ENCODE data around the gene MAP4K5.
A peak's percentile ranks its signal among the peaks of the same experiment; 100 is the strongest.

Gene MAP4K5

GRCh38 chr14:50398189-50398580, 134.2 kb downstream of the MAP4K5 start:
- DNase-seq, result no peak

DNA sequence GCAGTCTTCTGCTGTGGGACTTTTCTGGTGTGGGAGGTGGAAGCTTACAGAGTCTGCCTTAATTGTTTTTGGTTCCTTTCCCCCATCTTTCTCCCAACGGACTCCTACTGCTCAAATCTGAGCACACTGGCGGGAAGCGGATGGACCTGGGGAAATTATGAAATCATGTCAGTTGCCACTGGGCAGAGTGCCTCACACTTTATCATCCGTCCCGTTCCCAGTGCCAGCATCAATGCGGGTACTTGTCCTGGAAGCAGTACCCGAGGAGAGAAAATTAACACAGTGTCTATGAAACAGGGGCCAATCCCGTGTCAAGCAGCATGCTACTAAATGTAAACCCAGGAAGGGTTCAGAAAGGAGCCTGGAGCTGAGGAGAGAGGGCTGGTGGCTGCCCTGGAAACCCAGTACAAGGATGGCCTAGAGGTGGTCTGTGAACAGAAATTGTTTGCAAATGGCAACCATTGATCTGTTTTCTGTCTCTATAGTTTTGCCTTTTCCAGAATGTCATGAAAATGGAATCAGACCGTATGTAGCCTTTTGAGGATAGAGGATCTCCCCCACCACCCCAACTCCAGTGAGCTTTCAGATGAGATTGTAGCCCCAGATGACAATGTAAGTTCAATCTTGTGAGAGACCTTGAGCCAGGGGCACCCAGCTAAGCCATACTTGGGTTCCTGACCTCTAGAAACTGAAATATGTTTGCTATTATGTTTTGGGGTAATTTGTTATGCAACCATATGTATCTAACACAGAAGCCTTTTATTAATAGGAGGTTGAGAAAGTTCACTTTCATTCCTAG, 134.8 kb downstream of the MAP4K5 start:
- DNase-seq, result peak; percentile 57

DNA sequence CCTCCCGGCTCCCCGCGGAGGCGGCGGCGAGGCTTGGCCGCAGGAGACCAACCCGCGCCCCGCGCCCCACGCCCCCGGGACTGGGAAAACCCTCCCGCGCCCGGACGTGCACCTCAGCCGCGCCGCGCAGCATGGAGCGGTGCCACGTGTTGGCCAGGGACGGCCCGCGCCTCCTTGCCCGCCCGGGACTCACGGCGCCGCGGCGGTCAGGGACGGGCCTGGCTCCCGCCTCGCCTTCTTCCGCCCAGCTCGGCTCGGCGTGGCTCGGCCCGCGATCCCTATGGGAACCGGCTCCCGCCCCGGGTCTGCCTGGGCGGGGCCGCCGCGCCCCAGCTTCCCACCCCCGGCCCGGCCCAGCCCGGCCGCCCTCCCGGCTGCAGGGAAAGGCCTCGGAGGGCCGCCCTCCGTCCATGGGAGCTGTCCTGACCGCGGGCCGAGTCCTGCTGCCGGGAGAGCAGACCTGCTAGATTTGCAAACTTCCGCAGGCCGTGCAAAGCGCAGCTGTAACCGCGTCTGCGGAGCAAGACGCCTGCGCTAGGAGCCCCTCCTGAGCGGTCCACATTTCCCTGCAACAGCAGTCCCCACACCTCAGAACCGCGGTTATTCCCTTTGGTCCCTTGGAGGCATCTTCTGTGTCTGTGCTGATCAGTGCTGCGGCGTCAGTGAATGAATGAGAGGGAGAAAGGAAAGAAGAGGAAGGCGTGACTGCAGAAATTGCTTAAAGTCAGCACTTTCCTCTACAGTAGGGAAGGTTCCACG, 135.6 kb downstream of the MAP4K5 start, which contains the start of gene CDKL1:
Gene CDKL1 (minus strand): TSS at position 251 of the 759 bp plus-strand sequence. CDS start 1,013 bp downstream, outside the sequence.
- DNase-seq, result peak; percentile 88

DNA sequence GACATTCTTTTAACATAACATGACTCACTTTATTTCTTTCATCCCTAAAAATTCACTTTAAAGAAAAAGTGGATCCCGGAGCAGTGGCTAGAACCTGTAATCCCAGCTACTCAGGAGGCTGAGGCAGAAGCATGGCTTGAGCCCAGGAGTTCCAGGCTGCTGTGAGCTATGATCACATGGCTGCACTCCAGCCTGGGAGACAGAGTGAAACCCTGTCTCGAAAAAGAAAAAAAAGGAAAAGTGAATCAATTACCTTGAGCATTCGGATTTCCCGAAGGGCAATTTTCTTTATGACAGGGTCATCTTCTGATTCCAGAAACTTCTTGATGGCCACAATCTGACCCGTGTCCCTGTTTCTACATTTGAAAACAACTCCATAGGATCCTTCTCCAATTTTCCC, 136.9 kb downstream of the MAP4K5 start:
- DNase-seq, result peak; percentile 5

DNA sequence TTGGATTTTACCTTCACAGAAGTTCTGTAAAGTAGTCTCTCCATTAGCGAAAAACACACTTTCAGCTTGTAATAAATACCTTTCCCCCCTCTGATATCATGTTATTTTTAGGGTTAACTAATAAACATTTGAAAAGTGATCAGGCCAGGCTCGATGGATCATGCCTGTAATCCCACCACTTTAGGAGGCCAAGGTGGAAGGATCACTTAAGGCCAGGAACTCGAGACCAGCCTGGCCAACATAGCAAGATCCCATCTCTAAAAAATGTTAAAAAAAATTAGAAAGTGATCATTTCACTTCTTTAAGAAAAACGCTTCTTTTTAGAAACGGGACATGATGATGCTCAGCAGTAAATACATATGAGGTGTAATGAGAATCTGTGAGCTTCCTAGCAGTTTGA, 137.7 kb downstream of the MAP4K5 start:
- DNase-seq, result no peak

- peak; percentile 77 for DNase-seq
These were observed 142.5 kb downstream of the MAP4K5 start for GRCh38 chr14:50389668-50390441.

DNA sequence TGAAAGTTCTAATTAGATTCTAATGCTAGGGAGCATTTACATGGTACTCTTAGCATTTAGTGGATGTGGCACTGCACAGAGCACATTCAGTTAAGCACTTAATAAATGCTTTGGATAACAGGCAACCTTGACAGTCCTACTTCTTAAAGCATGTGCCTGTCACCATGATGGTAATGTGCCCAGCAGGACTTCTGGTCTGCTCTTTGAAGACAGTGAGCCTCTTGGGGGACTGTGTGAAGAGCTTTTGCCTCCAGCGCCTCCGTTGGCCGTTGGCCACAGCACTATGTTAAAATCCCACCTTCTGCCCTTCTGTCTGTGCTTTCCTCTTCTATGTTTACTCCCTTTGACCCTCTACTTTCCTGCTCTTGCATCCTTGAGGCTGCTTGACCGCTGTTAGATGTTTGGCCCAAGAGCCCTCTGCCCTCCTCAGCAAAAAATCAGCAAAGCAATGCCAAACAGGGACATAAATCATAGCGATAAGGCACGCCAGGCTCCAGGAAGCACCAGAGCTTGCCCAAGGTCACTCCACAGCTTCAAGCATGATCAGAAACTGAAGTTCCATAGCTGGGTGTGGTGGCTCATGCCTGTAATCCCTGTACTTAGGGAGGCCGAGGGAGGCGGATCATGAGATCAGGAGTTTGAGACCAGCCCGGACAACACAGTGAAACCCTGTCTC, 144.0 kb downstream of the MAP4K5 start:
- DNase-seq, result no peak

DNA sequence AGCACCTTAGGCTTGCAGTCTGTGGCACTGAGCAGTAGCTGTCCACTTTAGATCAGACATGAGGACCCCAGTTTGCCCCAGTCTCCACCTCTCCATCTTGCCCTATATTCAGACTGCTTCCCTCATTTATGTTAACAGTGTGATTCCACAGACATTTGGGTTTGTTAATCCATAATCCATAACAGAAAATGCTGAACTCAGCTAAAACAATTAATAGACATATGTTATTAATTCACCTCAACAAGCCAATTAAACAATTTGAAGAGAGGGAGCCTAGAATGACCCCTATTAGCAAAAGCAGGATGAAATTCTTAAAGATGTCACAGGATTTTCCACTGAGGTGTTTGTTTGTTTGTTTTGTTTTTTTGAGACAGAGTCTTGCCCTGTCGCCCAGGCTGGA, 144.8 kb downstream of the MAP4K5 start:
- DNase-seq, result no peak

DNA sequence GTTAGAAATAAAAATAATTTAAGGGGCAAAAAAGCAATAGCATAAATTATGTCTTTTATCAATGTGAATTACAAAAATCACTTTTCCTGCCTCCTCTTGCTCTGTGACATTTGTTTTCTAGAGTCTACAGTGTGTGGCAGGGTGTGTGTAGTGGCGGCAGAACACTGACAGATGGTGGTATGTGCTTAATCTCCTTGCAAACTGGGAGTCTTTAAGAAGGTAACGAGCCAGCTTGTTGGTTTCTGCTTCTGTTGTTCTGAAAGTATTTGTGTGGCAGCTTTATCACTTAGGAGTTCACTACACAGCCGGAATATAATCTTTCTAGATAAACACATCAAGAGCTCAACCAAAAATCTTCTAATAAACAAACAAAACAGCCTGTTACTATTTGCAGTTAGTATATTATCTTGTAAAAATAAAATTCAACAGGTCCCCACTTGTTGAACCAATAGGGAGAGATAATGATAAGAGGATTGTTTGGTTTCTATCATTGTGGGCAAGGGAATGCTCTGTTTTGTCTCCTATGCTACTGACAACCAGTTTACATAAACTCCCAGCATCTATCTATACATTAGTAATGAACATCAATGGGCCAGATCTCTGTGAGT, 148.6 kb downstream of the MAP4K5 start:
- DNase-seq, result peak; percentile 26

DNA sequence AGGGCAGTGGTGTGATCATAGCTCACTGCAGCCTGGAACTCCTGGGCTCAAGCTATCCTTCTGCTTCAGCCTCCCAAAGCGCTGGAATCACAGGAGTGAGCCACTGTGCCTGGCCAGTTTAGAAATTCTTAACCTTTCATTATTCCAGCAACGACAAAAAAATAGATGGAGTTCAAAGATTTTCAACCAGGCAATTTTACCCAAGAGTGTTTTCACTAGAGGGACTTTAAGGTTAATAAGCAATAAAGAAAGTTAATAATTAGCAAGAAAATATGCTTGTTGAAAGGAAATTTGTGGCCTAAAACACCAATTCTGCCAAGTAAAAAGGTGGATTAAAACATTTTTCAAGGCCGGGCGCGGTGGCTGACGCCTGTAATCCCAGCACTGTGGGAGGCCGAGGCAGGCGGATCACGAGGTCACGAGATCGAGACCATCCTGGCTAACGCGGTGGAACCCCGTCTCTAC, 150.5 kb downstream of the MAP4K5 start:
- peak; percentile 14 for DNase-seq

DNA sequence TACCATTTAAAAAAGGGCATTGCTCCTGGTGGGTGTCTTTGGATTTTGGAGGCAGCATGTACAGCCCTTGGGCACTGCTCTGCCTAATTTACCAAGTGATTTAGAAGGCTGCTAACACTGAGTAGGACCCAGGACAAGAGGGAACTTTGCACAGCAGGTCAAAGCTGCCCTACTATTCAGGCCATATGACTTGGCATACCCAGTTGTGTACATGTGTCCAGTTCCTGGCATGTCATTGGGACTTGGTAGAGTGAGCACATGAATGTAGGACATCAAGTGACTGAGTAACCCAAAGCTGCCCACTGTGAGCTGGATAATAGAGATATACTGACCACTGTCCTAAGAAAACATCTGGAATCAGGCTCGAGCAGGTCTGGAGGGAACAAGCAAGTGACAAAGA, 151.4 kb downstream of the MAP4K5 start:
- no peak for DNase-seq

- no peak for DNase-seq
These were observed 151.9 kb downstream of the MAP4K5 start for GRCh38 chr14:50380455-50380854.

GRCh38 chr14:50379563-50379962, 152.8 kb downstream of the MAP4K5 start:
- DNase-seq, result no peak

- no peak for DNase-seq
These were observed 154.8 kb downstream of the MAP4K5 start for GRCh38 chr14:50377550-50378085.

GRCh38 chr14:50375760-50376159, 156.6 kb downstream of the MAP4K5 start:
- no peak for DNase-seq

DNA sequence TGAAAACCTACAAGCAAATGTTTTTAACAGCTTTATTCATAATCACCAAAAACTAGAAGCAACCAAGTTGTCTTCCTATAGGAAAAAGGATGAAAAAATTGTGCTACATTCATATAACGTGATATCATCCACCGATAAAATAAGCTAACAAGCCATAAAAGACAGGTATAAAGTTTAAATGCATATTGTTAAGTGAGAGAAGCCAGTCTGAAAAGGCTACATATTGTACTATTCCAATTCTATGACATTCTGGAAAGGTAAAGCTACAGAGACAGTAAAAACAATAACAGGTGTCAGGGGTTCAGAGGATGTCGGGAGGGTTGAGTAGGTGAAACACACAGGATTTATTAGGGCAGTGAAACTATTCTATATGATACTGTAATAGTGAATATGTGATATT, 158.4 kb downstream of the MAP4K5 start:
- DNase-seq, result no peak

- DNase-seq, result no peak
These were observed 160.8 kb downstream of the MAP4K5 start for GRCh38 chr14:50371546-50371945.
